GM18526 (cell line): Measurements from ENCODE around the gene BACE2.

ENCODE experiments used
- POLR2A ChIP-seq: IDR thresholded peaks from 3 replicates; pipeline ENCODE4 v1.6.1; 2011; ENCODE audit not compliant: insufficient read length; ENCODE audit errors: extremely low read depth

Gene BACE2

GRCh38 chr21:41326414-41327080, 158.6 kb downstream of the BACE2 start:
- TF ChIP-seq POLR2A = no peak

- TF ChIP-seq POLR2A = no peak
Measured at GRCh38 chr21:41327753-41328152, 159.8 kb downstream of the BACE2 start.

GRCh38 chr21:41328660-41329607, 161.0 kb downstream of the BACE2 start:
- no peak for TF ChIP-seq POLR2A
